Naive B cell (primary cell): Measurements from ENCODE around the gene C12orf56. TPM values are rescaled to one million over a fixed set of nuclear protein-coding genes. Genes with fewer than 3 reads are reported as not detected.

Experiments
- ATAC-seq, 2 donors: fragments of 150-1000 bp; cut with Tn5 transposase; 2 replicates each; pipeline ENCODE4 v1.10.0; 2021; ENCODE audit warnings: low read depth in 2 of 2, mild to moderate bottlenecking in 2 of 2, moderate library complexity in 2 of 2
- DNase-seq: peaks from one replicate; pipeline ENCODE4 v3.0.0; 2022
- H3K27ac Mint-ChIP-seq, 6 donors: one replicate each; pipeline ENCODE4 v1.8.0; 2020 to 2022; ENCODE audit warnings: mild to moderate bottlenecking in 6 of 6, mixed read lengths in 6 of 6, moderate library complexity in 5 of 6, inconsistent platforms in 2 of 6
- H3K27me3 Mint-ChIP-seq, 3 donors: one replicate each; pipeline ENCODE4 v1.8.0; 2021 to 2022; ENCODE audit warnings: mixed read lengths in 3 of 3, mild to moderate bottlenecking in 1 of 3
- H3K36me3 Mint-ChIP-seq, 2 donors: one replicate each; pipeline ENCODE4 v1.8.0; 2020 to 2022; ENCODE audit warnings: mixed read lengths in 2 of 2, inconsistent platforms in 1 of 2, mild to moderate bottlenecking in 1 of 2
- H3K4me1 Mint-ChIP-seq, 3 donors: one replicate each; pipeline ENCODE4 v1.8.0; 2020 to 2022; ENCODE audit warnings: mixed read lengths in 3 of 3, inconsistent platforms in 1 of 3, mild to moderate bottlenecking in 1 of 3, moderate library complexity in 1 of 3
- H3K4me3 Mint-ChIP-seq, 8 donors: one replicate each; pipeline ENCODE4 v1.8.0; 2020 to 2022; ENCODE audit warnings: mild to moderate bottlenecking in 8 of 8, mixed read lengths in 8 of 8, moderate library complexity in 8 of 8, inconsistent platforms in 2 of 8
- H3K9me3 Mint-ChIP-seq, 7 donors: one replicate each; pipeline ENCODE4 v1.8.0; 2020 to 2022; ENCODE audit warnings: mixed read lengths in 7 of 7, mild to moderate bottlenecking in 5 of 7, inconsistent platforms in 2 of 7, moderate library complexity in 1 of 7
- polyA plus RNA-seq, 6 donors: library from polyadenylated mRNA; unstranded; fragments of 300-500 nt; fragmentation: Illumina TruSeq; gene quantifications; one replicate each; pipeline ENCODE4 v1.2.3, GENCODE V29; 2021; ENCODE audit warnings: low read depth in 6 of 6

Gene C12orf56
- polyA plus RNA-seq, 6 donors from 2014 or later: not detected

DNA sequence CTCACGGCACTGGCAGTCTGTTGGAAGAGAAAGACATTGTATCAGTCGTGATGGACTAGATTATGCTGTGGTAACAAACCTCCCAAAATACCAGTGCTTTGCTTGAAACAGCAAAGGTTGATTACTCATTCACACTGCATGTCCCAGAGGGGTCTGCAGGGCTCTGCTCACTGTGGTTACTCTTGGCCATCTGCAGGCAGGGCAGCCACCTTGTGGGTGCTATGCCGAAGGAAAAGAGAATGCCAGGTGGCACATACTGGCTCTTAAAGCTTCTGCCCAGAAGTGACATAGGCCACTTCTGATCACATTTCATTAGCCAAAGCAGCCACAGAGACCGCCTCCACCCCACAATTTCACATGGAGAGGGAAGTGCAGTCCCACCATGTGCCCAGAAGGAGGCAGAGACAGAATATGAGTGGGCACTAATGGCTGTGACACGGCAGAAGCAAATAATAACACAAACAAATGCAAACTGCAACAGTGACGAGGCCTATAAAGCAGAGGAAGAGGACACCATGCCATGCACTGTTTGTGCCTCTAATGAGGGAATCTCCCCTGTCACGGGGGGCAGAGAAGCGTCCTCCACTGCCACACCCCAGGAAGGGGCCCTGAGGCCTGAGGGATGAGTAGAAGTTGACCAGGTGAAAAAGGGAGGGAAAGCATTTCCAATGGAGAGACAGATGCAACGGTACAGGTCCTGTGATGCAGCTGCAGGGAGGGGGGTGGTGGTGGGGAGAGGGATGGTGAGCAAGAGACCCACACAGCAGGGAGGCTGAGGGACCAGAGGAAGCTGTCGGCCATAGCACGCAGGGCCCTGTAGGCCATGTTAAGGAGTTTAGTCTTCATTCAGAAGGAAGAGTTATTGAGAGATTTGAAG, 116.8 kb downstream of the C12orf56 start:
- DNase-seq: no peak
- ATAC-seq: no peak
- no peak overlapping the region for H3K27ac Mint-ChIP-seq

DNA sequence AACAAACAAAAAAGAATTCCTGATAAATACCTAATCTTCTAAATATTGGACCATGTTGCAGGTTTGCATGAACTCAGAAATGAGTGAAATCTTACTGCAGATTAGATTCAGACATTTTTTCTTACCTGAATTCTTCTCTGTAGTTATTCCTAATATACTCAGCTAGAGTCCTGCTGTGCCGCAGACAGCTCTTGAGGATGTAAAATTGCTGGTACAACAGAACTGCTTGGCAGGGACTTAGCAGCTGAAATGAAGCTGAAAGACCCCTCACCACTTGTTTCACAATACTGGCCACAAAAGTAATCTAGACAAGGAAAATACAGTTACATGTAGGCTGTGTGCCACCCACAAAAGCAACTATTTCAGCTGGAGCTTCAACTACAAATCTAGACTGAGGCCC, 120.1 kb downstream of the C12orf56 start:
- H3K36me3 Mint-ChIP-seq: no peaks in the 10 kb centered on the region

More for the DNA sequence above, 116.8 kb downstream of the C12orf56 start:
- Mint-ChIP-seq H3K4me3 (no peak overlapping the region), H3K9me3 (peaks cover 0 to 6% (median 3%) of the 10 kb centered on the region in 7 donors), H3K36me3 (no peaks in the 10 kb centered on the region), H3K4me1 (no peaks in the 10 kb centered on the region), H3K27me3 (peaks cover 0 to 4% (median 0%) of the 10 kb centered on the region in 3 donors)

GRCh38 chr12:64269161-64269560, 121.4 kb downstream of the C12orf56 start:
- Mint-ChIP-seq H3K36me3 (no peaks in the 10 kb centered on the region), H3K27me3 (no peaks in the 10 kb centered on the region), H3K27ac (no peak overlapping the region), H3K4me3 (no peak overlapping the region), H3K9me3 (peaks cover 0 to 2% (median 0%) of the 10 kb centered on the region in 7 donors), H3K4me1 (no peaks in the 10 kb centered on the region)
- no peak for ATAC-seq
- DNase-seq: no peak

More for the DNA sequence above, 120.1 kb downstream of the C12orf56 start:
- DNase-seq (no peak), ATAC-seq (no peak)
- H3K27me3 Mint-ChIP-seq: no peaks in the 10 kb centered on the region
- no peak overlapping the region for H3K4me3 Mint-ChIP-seq
- H3K4me1 Mint-ChIP-seq: no peaks in the 10 kb centered on the region
- no peak overlapping the region for H3K27ac Mint-ChIP-seq
- H3K9me3 Mint-ChIP-seq: peaks cover 0 to 2% (median 0%) of the 10 kb centered on the region in 7 donors

GRCh38 chr12:64268409-64268808, 122.1 kb downstream of the C12orf56 start:
- Mint-ChIP-seq H3K36me3 (no peaks in the 10 kb centered on the region), H3K9me3 (no peaks in the 10 kb centered on the region), H3K4me1 (no peaks in the 10 kb centered on the region), H3K27me3 (no peaks in the 10 kb centered on the region), H3K27ac (no peak overlapping the region), H3K4me3 (no peak overlapping the region)
- DNase-seq (no peak), ATAC-seq (no peak)

GRCh38 chr12:64265839-64266238, 124.7 kb downstream of the C12orf56 start:
- Mint-ChIP-seq H3K27ac (no peak overlapping the region), H3K4me1 (no peaks in the 10 kb centered on the region), H3K27me3 (no peaks in the 10 kb centered on the region), H3K36me3 (no peaks in the 10 kb centered on the region), H3K4me3 (no peak overlapping the region), H3K9me3 (no peaks in the 10 kb centered on the region)
- DNase-seq: no peak
- no peak for ATAC-seq

DNA sequence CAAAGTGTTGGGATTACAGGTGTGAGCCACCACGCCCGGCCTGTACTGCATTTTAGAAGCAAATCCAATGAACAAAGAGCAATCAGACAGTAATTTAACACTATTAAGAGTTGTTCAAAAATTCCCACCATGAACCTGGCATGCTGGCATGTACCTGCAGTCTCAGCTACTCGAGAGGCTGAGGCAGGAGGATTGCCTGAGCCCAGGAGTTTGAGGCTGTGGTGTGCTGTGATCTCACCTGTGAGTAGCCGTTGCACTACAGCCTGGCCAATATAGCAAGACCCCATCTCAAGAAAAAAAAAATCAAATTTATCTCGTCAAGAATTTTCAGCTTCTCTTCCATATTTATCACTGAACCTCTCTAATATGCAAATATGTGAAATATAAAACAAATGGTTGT, 128.7 kb downstream of the C12orf56 start:
- Mint-ChIP-seq H3K4me1 (no peaks in the 10 kb centered on the region), H3K4me3 (no peak overlapping the region), H3K27me3 (no peaks in the 10 kb centered on the region), H3K9me3 (no peaks in the 10 kb centered on the region), H3K36me3 (no peaks in the 10 kb centered on the region), H3K27ac (peak overlapping the region in 1 of 6 donors; percentile 78)
- no peak for ATAC-seq
- no peak for DNase-seq

- peaks cover 0 to 4% (median 0%) of the 10 kb centered on the region in 3 donors for H3K27me3 Mint-ChIP-seq
- H3K4me1 Mint-ChIP-seq: no peaks in the 10 kb centered on the region
- no peaks in the 10 kb centered on the region for H3K36me3 Mint-ChIP-seq
- no peak overlapping the region for H3K27ac Mint-ChIP-seq
- no peak for DNase-seq
- no peaks in the 10 kb centered on the region for H3K9me3 Mint-ChIP-seq
- no peak overlapping the region for H3K4me3 Mint-ChIP-seq
- ATAC-seq: no peak
These were observed 132.0 kb downstream of the C12orf56 start for GRCh38 chr12:64258576-64258975.

DNA sequence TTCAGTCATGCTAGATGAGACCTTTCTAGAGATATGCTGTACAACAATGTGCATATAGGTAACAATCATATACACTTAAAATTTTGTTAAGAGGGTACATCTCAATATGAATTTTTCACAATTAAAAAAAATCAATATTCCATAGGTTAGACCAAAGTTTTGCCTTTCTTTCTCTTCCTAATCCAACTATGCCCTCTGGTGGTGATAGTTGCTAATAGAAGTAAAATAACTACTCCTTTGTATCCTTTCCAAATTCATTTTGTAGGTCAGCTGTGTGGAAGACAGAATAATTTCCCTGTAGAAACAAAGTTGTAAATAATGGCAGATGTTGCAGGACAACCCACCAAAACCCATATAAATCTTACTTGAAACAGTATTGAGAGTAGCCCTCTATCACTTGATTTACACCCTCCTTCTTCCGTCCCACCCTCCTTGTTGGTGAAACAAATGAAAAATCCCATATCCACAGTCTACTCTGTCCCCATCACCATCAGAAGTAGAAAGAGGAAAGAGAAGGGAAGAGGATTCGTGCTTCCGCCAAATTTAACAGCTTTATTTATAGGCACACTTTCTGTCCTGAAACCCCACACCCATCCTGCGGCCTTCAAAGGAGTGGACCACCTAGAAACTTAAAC, 134.3 kb downstream of the C12orf56 start:
- H3K4me3 Mint-ChIP-seq: no peak overlapping the region
- DNase-seq (peak; percentile 39), ATAC-seq (no peak)
- H3K27ac Mint-ChIP-seq: no peak overlapping the region
- peaks cover 0 to 9% (median 0%) of the 10 kb centered on the region in 3 donors for H3K27me3 Mint-ChIP-seq
- H3K36me3 Mint-ChIP-seq: no peaks in the 10 kb centered on the region
- no peaks in the 10 kb centered on the region for H3K9me3 Mint-ChIP-seq
- no peaks in the 10 kb centered on the region for H3K4me1 Mint-ChIP-seq

GRCh38 chr12:64255249-64255648, 135.3 kb downstream of the C12orf56 start:
- peak overlapping the region in 1 of 6 donors; percentile 37 for H3K27ac Mint-ChIP-seq
- H3K36me3 Mint-ChIP-seq: no peaks in the 10 kb centered on the region
- no peak overlapping the region for H3K4me3 Mint-ChIP-seq
- no peaks in the 10 kb centered on the region for H3K9me3 Mint-ChIP-seq
- ATAC-seq (no peak), DNase-seq (no peak)
- H3K27me3 Mint-ChIP-seq: peaks cover 0 to 9% (median 5%) of the 10 kb centered on the region in 3 donors
- no peaks in the 10 kb centered on the region for H3K4me1 Mint-ChIP-seq

- peaks cover 6 to 22% (median 16%) of the 10 kb centered on the region in 3 donors for H3K27me3 Mint-ChIP-seq
- H3K36me3 Mint-ChIP-seq: no peaks in the 10 kb centered on the region
- ATAC-seq (no peak), DNase-seq (no peak)
- no peak overlapping the region for H3K4me3 Mint-ChIP-seq
- no peaks in the 10 kb centered on the region for H3K4me1 Mint-ChIP-seq
- H3K27ac Mint-ChIP-seq: peak overlapping the region in 1 of 6 donors; percentile 33
- no peaks in the 10 kb centered on the region for H3K9me3 Mint-ChIP-seq
These were observed 137.2 kb downstream of the C12orf56 start for GRCh38 chr12:64253356-64253755.

DNA sequence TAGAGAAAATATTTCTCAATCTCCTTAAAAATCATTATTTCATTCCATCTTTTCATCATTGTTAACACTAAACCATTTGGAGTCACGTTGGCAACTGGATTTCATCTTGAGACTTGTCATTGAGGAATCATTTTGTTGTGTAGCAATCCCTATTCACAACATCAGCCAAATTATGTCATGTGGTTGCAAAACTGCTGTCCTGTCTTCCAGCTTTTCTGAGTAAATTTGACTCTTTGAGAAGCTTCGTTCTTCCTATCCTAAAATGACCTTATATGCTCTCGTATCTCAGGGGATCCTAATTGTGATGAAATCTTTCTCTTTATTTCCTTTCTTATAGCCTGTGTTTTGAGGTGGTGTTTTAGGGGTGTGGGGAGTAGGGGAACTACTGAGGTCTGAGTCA, 137.9 kb downstream of the C12orf56 start:
- no peaks in the 10 kb centered on the region for H3K4me1 Mint-ChIP-seq
- H3K36me3 Mint-ChIP-seq: no peaks in the 10 kb centered on the region
- H3K27me3 Mint-ChIP-seq: peaks cover 6 to 22% (median 16%) of the 10 kb centered on the region in 3 donors
- H3K4me3 Mint-ChIP-seq: no peak overlapping the region
- ATAC-seq: no peak
- H3K27ac Mint-ChIP-seq: peak overlapping the region in 2 of 6 donors; percentile 0 to 50
- DNase-seq: no peak
- H3K9me3 Mint-ChIP-seq: no peaks in the 10 kb centered on the region

DNA sequence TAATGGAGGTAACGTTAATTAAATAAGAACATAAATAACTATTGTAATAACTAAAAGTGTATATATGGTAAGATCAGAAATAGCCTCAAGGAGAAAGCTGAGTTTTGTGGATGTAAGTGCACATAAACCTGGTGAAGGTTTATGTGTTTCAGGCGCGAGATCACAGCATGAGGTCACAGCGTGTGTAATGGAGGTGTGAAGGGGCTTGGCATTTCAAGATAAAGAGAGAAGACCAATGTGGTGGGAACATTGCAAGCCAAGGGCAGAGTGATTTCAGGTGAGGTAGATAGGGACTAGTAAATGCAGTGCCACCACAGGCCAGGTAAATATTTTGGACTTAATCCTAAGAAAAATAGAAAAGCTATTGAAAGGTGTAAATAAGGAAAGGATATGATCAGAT, 146.7 kb downstream of the C12orf56 start:
- Mint-ChIP-seq H3K27me3 (peaks cover 0 to 15% (median 3%) of the 10 kb centered on the region in 3 donors), H3K36me3 (no peaks in the 10 kb centered on the region), H3K4me1 (no peaks in the 10 kb centered on the region), H3K27ac (no peak overlapping the region), H3K9me3 (no peaks in the 10 kb centered on the region), H3K4me3 (no peak overlapping the region)
- ATAC-seq (no peak), DNase-seq (no peak)

DNA sequence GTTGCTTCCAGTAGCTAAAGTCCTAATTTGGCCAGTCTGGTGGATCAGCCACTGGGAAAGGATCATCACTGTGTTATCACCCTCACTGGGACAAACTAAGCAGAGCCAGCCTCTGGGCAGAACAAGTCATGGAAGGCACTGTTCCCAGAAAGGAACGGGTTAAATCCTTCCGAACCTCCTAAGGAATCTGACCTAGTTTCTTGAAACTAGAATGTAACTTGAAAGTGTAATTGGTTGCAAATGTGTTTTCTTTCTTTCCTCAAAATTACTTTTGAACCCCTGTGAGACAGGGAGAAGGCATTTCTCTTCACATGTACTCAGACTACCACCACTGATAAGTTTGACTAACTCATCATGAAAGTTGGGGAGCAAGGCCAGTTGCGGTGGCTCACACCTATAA, 149.8 kb downstream of the C12orf56 start:
- no peak for ATAC-seq
- no peak overlapping the region for H3K4me3 Mint-ChIP-seq

DNA sequence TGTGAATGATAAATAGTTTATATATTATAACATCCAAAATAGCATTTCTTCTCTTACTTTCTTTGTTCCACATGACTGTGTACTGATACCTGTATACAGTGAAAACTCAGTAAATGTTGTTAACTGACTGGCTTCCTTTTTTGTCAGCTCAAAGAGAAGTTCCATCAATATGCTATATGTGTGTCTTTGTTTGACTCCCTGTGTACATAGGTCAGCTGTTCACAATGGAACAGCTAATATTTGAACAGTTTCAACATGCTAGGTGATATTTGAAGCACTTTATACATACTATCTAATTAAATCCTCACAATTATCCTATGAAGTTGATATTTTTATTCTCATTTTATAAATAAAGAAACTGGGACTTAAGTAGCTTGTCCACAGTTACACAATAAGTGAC, 153.2 kb downstream of the C12orf56 start:
- H3K27me3 Mint-ChIP-seq: peaks cover 6 to 15% (median 14%) of the 10 kb centered on the region in 3 donors
- no peaks in the 10 kb centered on the region for H3K4me1 Mint-ChIP-seq
- DNase-seq: no peak
- no peaks in the 10 kb centered on the region for H3K36me3 Mint-ChIP-seq
- no peaks in the 10 kb centered on the region for H3K9me3 Mint-ChIP-seq
- H3K27ac Mint-ChIP-seq: no peak overlapping the region
- no peak overlapping the region for H3K4me3 Mint-ChIP-seq
- ATAC-seq: no peak

More for the DNA sequence above, 149.8 kb downstream of the C12orf56 start:
- H3K9me3 Mint-ChIP-seq: no peaks in the 10 kb centered on the region
- H3K27me3 Mint-ChIP-seq: peaks cover 0 to 21% (median 8%) of the 10 kb centered on the region in 3 donors
- no peaks in the 10 kb centered on the region for H3K4me1 Mint-ChIP-seq
- DNase-seq: no peak
- H3K36me3 Mint-ChIP-seq: no peaks in the 10 kb centered on the region
- no peak overlapping the region for H3K27ac Mint-ChIP-seq
